Measurements from ENCODE around the gene LRBA.
"Not testable (repeated sequence)": the region's sequence is repeated elsewhere in the genome, so short reads cannot be mapped to it uniquely, and the experiment has no call there.

The LRBA gene

DNA sequence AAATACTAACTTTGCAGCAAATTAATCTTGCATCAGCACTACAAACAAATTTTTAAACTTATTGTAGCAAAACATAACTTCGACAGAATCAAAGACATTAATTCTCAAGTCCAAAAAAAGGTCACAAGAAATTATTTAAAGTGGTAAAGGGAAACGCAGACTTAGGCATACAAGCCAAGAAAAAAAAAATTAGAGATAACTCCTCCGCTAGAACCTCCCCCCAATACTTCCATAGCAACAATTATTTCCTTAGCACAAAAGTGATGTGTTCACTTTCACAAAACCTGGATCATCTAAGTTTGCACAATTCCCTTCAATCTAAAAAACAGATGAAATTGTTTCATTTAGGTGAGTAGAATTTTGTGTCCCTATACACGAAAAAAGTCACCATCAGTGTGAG lies 1.1 kb downstream of the LRBA start:
- DNase-seq = no peak

DNA sequence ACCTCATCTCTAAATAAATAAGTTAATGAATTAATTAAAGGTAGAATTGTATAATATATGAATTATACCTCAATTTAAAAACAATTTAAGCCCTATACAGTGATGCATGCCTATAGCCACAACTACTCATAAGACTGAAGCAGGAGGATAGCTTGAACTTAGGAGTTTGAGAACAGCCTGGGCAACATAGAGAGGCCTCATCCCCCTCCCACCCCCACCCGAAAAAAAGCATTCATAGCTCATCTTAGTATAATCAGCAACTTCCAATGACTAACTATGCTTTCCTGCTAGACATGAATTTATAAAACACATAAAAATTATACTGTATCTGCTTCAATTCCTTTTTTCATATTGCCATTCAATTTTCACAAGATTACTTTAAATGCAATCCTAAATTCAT lies 1.6 kb downstream of the LRBA start:
- no peak for DNase-seq

DNA sequence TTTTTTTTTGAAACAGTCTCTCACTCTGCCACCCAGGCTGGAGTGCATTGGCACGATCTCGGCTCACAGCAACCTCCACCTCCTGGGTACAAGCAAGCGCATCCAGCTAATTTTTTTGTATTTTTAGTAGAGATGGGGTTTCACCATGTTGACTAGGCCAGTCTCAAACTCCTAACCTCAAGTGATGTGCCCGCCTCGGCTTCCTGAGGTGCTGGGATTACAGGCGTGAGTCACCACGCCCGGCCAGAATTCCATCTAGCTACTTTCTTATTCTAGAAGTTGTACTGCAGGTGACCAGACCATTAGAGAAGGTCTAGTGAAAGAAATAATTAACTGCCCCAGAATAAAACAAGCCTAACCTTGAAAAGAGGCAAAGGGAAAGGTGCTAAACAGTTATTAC lies 2.3 kb downstream of the LRBA start:
- no peak for DNase-seq

DNA sequence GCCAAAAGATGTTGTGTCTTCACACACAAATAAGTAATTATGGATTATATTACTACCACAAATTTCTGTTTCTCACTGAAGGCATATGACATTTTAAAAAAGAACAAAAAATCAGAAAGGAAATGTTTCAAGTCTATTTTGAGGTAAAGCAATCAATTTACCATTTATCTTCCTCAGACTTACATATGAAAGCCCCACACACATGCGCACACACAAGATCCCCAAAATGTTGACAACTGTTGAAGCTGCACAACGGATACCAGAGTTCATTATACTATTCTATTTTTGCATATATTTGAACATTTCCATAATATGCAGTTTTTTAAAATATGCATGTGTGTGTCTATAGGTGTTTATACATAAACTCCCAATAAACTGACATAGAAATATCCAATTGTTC lies 2.7 kb downstream of the LRBA start:
- no peak for DNase-seq

DNA sequence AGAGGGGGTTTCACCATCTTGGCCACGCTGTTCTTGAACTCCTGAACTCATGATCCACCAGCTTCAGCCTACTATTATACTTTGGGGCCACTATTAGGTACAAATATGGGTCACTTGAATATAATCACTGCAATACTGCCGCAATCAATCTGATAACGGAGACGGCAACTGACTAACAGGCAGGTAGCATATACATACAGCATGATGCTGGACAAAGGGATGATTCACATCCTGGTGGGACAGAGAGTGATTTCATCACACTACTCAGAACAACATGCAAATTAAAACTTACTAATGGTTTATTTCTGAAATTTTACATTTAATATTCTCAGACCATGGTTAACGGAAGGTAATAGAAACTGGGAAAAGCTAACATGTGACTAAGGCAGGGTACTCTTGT lies 10.9 kb downstream of the LRBA start:
- no peak for DNase-seq

DNA sequence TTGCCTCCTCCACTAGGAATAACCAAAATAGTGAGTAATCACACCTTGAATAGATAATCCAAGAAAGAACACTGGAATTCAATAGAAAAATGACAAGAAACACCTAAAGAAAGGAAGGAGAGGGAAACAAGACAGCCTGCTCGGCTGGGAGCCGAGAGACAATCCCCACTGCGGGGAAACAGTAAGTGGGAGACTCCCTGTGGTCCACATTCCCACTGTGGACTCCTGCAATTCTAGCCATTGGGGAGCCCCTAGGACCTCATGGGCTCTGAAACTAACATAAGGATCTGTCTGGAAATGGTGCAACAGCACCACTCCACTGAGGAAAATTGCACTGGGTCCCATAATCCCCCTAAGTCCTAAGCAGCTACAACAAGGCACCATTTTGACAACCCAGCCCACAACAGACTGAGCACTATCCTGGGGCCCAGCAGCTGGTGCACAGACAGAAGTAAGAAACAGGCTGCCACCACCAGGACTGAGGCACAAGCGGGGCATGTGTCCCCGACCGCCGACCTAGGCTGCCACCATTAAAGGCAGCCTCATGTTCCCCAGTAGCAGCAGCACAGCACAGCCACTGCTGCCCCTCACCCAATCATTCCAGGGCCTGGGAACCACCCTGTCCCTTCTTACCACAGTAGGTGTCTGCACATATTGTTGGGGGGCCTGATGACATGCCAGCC lies 14.2 kb downstream of the LRBA start:
- no peak for DNase-seq

DNA sequence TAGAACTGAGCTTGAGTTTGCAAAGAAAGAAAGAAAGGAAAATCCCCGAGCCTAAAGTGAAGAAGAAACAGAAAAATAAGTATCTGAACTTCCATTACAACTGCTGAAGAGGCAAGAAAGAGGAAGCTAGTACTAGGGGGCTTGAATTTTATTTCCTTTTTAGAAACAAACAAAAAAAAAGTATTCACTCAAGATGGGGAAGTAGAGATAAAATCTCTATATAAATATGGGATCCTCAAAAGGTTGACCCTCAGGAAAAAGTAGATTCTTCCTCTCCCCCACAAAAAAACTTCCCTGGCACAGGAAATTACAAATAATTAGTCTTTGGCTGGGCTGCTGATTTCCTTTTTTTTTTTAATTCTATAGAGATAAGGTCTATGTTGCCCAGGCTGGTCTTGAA lies 16.0 kb downstream of the LRBA start:
- peak in 1 of 2 donors; percentile 68 for DNase-seq

DNA sequence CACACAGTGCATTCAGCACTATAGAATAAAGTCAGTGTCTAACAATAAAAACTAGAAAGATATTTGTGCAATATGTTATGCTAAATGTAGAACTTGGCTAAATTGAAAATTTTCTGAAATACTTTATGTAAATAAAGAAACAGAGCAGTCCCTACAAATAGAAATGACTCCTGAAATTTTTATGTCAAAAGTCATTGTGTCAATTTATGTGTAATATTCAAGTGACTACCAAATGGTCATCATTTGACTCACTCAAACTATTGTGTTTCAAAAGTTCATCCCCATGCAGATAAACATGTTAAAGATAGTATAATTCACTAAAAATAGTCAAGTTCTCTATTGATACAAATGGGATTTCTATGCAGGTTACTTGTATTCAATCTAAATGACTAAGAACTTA lies 17.9 kb downstream of the LRBA start:
- DNase-seq = no peak

DNA sequence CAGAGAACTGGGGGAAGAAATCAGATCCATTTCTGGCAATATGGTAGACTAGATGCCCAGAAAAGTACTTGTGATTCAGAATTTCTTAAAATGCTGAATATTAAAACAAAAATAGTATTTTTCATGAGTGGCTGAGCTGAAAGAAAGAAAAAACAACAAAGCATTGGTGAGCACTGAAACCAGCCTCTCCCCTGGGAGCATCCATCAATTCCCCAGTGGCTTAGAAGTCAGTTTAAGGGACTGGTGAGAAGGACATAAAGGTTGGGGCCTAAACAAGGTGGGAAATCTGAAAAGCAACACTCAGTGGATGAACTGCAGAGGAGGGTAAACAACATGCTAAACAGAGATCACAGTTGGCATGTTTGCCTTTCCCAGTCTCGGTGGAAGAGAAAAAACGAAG lies 20.4 kb downstream of the LRBA start:
- no peak for DNase-seq

DNA sequence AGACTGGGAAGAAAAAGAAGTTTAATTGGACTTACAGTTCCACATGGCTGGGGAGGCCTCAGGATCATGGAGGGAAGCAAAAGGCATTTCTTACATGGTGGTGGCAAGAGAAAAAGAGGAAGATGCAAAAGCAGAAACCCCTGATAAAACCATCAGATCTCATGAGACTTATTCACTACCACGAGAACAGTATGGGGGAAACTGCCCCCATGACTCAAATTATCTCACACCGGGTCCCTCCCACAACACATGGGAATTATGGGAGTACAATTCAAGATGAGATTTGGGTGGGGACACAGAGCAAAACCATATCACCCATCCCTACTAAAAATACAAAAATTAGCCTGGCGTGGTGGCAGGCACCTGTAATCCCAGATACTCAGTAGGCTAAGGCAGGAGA lies 21.5 kb downstream of the LRBA start:
- DNase-seq = not testable (repeated sequence)

DNA sequence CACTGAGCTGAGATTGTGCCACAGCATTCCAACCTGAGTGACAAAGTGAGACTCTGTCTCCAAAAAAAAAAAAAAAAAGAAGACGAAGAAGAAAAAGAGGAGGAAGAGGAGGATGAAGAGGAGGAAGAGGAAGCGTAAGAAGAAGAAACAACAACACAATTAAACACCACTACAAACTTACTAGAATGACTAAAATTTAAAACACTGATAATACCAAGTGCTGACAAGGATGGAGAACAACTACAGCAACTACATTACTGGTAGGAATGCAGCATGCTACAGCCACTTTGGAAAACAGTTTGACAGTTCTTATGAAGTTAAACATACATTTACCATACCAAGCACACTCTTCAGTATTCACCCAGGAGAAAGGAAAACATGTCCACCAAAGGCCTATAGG lies 24.1 kb downstream of the LRBA start:
- no peak for DNase-seq

DNA sequence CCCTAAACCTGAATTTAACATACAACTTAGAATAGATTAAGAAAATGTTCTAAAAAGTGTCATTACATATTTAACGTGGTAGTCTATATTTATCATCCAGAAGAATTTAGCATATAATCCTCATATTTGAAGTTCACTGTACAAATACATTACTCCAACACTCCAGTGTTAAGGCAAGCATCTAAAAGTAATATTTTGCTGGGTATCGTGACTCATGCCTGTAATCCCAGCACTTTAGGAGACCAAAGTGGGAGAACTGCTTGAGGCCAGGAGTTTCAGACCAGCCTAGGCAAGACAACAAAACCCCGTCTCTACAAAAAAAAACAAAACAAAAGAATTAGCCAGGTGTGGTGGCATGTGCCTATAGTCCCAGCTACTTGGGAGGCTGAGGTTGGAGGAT lies 24.8 kb downstream of the LRBA start:
- no peak for DNase-seq

DNA sequence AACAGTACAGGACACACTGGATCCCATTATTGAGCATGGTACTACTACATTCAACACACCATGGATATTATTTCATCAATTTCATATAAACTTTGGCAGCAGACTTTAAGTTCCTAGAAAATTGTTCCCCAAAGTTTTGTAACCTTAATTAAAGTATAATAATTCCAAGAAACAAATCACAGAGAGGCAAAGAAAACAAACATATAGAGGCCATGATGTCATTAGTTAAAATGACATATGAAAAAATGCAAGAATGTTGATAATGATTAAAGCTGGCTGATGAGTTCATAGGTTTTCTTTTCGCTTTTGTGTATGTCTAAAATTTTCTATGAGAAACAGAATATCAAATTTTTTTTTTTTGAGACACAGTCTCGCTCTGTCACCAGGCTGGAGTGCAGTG lies 26.8 kb downstream of the LRBA start:
- no peak for DNase-seq

DNA sequence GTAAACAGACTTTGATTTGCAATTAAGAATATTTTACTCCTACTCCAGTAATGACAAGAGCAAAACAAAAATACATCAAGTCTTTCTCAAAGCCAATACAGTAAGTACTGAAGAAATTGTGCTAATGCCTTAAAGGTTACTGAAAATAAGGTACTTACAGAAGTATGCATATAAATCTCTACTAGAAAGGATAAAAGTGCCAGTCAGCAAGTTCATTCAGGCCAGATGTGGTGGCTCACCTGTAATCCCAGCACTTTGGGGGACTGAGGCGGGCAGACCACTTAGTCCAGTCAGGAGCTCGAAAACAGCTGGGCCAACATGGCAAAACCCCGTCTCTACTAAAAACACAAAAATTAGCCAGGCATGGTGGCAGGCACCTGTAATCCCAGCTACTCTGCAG lies 27.9 kb downstream of the LRBA start:
- DNase-seq = no peak

DNA sequence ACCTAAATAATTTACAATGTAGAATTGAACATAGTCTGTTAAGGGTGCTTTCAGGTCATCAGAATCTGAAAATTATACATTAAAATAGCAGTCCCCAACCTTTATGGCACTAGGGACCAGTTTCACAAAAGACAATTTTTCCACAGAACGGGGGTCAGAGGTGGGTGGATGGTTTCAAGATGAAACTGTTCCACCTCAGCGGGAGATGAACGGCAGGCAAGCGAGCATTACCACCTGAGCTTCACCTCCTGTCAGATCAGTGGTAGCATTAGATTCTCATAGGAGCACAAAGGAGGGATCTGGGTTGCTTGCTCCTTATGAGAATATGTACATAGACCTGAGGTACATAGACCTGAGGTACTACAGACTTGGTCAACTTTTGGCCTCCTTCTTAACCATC lies 29.0 kb downstream of the LRBA start:
- DNase-seq = no peak

DNA sequence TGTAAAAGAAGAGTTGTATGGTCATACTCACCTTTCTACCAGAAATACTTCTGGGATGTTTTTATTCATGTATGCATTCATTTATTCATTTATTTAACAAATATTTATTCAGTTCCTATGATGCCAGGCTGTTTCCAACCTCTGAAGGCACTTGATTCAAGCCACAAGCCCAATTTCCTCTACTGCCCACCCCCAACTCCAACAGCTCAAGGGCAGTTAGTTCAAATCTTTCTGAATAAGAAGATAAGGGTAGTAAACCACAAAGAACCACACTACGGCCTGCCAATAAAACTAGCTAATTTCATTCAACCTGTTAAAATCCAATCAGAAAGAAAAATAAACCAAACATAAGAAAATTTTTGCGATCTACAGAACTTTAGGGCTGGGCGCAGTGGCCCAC lies 31.2 kb downstream of the LRBA start:
- no peak for DNase-seq

DNA sequence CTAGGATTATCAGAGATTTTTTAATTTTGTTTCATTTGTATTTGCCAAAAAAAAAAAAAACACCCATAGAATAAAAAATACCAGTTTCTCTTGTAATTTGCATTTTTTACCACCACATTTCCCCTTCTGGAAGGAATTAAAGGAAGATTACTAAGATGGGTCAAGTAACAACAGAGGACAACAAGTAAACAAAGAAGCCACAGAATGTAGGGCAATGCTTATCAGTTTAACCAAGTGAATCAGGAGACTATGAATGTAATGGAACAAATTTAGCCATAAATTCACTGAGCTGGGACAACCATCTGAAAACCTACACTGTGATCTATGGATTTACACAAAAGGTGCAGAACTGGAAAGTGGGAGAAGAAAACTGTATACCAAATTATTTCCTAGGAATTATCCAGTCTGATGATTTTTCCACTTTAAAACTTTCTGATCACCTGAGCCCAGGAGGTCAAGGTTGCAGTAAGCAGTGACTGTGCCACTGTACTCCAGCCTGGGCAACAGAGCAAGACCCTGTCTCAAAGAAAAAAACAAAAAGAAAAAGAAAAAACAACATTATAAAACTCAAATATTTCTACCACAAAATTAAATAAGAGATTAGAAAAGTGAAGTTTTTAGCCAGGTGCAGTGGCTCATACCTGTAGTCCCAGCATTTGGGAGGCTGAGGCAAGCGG lies 32.4 kb downstream of the LRBA start:
- no peak for DNase-seq

DNA sequence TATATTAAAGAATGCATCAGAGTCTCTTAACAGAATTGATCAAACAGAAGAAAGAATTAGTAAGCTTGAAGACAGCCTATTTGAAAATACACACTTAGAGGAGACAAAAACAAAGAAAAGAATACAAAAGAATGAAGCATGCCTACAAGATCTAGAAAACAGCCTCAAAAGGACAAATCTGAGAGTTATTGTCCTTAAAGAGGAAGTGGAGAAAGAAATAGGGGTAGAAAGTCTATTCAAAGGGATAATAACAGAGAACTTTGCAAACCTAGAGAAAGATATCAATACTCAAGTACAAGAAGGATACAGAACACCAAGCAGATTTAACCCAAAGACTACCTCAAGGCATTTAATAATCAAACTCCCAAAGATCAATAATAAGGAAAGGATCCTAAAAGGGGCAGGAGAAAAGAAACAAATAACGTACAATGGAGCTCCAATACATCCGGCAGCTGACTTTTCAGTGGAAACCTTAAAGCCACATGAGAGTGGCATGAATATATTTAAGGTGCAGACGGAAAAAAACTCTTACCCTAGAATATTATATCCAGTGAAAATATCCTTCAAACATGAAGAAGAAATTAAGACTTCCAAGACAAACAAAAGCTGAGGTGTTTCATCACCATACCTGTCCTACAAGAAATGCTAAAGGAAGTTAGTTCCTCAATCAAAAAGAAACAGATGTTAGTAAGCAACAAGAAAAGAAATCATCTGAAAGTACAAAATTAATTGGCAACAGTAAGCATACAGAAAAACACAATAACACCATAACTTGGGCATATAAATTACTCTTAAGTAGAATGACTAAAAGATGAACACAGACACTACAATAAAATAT lies 36.1 kb downstream of the LRBA start:
- DNase-seq = no peak

DNA sequence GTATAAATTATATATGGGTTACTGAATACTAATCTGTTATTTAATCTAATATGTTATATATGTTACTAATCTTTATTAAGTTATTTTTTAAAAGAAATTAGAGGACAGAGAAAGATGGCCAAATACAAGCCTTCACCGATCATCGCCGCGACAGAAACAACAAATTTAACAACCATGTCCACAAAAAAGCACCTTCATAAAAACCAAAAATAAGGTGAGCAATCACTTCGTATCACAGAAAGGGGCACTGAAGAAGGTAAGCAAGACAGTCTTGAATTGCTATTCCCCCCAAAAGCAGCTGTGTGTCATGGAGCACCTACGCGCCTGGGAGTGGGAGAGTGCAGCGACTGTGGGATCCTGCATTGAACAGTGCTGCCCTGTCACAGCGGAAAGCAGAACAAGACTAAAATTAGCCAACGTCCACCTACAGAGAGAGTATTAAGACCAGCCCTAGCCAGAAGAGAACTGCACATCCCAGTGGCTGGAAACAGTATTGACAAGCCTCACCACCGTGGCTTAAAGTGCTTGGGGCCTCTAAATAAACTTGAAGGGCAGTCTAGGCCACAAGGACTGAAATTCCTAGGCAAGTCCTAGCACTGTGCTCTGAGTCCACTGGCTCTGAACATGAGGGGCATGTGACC lies 38.5 kb downstream of the LRBA start:
- DNase-seq = no peak

DNA sequence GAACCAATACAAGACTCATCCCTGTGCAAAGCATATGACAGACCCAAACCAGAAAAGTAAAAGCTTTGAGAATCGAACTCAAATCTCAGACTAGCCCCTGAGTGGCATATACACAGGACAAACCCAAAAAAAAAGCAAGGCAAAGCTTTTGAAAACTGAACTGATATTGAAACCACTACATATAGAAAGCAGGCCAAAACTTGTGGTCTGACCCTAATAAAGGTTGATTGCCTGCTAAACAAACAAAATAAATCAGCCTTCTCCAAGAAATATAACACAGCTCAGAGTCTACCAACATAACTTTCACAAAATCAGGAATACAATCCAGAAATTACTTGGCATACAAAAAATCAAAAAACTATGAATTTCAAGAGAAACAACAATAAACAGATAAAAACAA lies 40.3 kb downstream of the LRBA start:
- DNase-seq = no peak

DNA sequence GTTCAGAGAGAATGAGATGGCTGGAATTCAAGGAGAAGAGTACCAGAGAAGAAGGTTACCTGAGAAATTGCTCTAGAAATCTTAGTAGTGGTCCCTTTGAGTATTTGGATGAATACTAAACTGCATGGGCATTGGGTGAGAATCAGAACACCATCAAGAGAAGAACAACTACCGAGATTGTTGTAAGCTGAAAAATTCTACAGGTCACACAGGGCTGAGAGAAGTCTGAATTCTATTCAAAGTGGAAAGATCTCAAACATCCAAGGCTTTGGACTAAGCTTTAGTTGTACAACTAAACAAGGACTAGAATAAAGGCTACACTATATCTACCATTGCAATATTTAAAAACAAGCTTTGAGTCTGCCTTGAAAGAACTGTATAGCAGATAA lies 40.8 kb downstream of the LRBA start:
- no peak for DNase-seq

DNA sequence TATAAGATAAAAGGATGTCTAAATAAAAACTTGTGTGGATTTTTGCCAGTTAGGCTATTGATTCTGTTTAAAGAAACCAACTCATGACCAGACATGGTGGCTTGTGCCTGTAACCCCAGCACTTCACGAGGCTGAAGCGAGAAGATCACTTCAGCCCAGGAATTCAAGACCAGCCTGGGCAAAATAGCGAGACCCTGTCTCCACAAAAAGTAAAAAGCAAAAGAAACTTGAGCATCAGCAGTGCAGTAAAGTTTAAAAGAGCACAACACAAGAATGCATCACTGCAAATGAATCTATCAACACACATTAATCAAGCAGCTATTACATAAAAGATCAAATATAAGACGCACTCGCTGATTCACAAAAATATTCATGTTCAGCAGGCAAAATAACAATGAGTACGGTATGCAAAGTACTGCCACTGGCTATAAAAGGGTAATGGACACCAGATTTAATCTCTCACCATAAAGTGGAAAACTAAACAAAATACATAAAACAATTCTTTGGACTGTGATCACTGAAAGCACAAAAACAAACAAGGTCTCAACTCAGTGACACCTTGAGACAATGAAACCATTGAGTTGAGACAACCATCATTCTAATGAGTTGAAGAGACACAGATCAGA lies 41.3 kb downstream of the LRBA start:
- no peak for DNase-seq

DNA sequence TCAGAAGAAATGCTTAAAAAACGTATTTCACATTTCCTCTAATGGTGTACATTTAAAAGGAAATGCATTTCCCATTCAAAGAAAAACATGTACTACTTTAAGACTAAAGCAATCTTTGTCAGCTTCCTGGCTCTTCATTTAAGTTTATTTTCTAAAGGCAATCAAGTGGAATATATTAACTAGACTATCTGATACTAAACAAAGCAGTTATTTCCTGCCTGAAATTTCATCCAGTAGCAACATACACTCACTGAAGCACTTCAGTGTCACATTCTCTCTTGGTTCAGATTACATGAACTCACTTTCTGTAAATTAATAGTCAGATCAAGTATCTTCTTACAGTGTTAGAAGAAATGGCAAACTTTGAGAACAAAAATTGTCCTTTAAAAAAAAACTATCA lies 42.5 kb downstream of the LRBA start:
- DNase-seq = no peak
